Suprapubic skin (tissue), 4 donors: ENCODE data around the gene DYNC1I2.

ENCODE experiments used
- EP300 ChIP-seq: sonication (generic); formaldehyde crosslinking; IDR thresholded peaks from one replicate; pipeline ENCODE4 v1.6.1; 2017; ENCODE audit warnings: antibody characterized with exemption
- POLR2AphosphoS5 ChIP-seq, 3 donors: sonication (generic); formaldehyde crosslinking; IDR thresholded peaks; one replicate each; pipeline ENCODE4 v1.6.1; 2017; ENCODE audit warnings: antibody characterized with exemption in 3 of 3
- TF ChIP-seq, protein P1 (sequence below), 2 donors: fragments of 200-600 bp in 1 of 2; fragments of 450-650 bp in 1 of 2; sonication (generic) in 1 of 2; IDR thresholded peaks; one replicate each; pipeline ENCODE4 v1.5.1; 2016 to 2019; ENCODE audit warnings: antibody characterized with exemption in 2 of 2, mild to moderate bottlenecking in 1 of 2, moderate library complexity in 1 of 2

DNA sequence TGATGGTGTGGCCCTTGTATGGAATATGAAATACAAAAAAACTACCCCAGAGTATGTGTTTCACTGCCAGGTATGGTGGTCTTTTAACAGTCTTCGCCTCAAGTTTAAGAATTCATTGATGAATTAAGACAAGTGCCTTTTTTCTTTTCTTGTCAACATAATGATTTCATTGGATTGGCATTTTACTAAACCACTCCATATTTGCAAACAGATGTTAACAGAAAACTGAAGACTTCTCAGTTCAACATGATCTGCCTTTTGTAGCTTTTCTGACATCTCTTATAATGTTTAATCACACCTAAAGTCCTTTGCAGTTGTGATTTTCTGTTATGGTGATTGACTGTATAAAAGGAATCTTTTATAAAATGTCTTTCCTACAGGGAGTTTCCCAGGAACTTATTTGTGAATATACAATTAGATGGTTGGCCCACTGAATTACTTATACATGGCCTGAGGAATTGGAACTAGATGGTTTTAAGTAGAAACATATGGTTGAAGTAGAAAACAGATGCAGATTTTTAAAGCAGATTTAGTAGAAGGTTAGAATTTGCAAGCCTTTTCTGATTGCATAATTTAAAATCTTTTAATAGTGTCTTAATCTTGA lies 39.7 kb downstream of the DYNC1I2 start:
- TF ChIP-seq, protein P1, sequence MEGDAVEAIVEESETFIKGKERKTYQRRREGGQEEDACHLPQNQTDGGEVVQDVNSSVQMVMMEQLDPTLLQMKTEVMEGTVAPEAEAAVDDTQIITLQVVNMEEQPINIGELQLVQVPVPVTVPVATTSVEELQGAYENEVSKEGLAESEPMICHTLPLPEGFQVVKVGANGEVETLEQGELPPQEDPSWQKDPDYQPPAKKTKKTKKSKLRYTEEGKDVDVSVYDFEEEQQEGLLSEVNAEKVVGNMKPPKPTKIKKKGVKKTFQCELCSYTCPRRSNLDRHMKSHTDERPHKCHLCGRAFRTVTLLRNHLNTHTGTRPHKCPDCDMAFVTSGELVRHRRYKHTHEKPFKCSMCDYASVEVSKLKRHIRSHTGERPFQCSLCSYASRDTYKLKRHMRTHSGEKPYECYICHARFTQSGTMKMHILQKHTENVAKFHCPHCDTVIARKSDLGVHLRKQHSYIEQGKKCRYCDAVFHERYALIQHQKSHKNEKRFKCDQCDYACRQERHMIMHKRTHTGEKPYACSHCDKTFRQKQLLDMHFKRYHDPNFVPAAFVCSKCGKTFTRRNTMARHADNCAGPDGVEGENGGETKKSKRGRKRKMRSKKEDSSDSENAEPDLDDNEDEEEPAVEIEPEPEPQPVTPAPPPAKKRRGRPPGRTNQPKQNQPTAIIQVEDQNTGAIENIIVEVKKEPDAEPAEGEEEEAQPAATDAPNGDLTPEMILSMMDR (IDR thresholded peaks at IDR 0.05), result no peak
- no peak for TF ChIP-seq POLR2AphosphoS5 (IDR thresholded peaks at IDR 0.05)
- TF ChIP-seq EP300, result no peak
